NCI-H2227 (cell line): ENCODE measurements around the gene RANBP3.

Source experiments
- DNase-seq: peaks from one replicate; lab custom pipeline; 2025; ENCODE audit not compliant: unreplicated experiment; lab: John Stamatoyannopoulos, UW

The RANBP3 gene

DNA sequence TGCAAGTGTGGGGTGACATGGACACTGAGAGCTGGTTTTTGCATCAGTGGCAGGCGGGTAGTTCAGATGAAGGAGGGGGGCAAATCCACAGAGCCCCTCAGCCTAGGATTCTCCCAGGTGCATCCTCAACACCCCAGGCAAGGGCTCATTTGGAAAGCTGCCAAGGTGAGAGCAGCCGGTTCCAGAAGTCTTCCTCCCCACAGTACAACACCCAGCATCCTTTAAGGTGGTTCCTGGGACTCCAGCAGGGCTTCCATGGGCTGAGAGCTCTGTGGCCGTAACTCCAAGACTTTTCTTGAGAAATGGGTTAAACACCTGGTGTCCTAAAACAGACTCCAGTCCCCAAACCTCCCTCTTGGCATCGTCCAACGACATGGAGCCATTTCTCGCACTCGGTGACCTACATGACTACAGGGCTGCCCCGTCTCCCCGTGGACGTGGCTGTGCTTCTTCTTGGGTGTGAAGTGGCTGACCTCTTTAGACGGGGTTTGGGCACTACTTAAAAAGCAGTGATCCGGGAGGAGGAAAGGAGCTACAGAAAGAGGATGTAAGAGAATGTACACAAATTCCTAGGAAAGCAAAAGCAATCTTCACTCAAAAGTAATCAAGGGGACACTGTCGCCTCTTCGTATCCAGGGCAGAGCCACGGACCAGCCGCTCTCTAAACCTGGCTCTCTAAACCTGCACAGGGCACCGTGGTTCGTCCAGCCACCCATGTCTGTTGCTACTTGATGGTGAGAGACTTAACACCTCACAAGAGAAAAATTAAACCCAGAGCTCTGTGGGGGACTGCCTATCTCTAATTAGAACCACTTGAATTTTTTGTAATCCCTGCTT, 25.5 kb downstream of the RANBP3 start:
- DNase-seq = no peak

- peak; percentile 29 for DNase-seq
These were observed 26.5 kb downstream of the RANBP3 start for GRCh38 chr19:5951338-5951861.

DNA sequence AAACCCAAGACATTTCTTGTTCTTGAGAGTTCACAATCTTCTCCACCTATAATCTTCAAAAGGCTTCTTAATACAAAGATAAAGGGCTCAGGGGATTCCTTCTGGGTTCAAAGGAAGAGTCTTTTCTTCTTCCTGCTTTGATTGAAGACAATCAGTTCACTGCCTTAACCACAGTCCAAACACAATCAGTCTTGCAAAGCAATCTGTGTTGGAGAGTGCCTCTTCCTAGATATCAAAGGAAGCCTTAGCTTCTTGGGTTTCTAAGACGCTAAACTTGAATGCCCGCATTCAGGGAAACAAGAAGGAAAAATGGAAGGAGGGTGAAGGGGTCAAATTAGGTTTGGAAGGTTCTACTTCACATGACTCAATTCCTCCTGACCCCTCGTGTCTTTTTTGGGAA, 27.2 kb downstream of the RANBP3 start:
- no peak for DNase-seq

DNA sequence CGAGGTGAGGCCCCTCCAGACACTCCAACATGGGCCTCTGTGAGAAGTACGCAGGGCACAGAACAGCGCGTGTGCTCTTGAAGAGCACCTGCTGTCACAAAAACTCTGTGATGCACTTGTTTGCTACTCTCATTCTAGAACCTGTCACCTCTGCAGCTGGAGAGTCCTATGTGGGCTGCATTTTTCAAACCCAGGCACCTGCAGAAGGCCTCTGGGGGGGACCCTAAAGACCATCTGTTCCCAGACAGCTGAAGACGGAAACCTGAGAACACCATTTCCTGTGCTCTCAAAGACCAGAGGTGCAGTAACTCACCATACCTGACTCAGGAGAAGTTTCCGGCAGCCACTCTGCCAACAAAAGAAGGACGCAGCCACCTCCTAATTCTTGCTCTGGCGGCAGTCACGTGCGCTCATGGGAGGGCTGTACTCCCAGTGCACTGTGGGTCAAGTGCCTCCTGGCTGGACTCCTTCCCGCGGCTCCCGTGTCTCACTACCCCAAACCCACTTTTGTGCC, 28.1 kb downstream of the RANBP3 start:
- DNase-seq = no peak

DNA sequence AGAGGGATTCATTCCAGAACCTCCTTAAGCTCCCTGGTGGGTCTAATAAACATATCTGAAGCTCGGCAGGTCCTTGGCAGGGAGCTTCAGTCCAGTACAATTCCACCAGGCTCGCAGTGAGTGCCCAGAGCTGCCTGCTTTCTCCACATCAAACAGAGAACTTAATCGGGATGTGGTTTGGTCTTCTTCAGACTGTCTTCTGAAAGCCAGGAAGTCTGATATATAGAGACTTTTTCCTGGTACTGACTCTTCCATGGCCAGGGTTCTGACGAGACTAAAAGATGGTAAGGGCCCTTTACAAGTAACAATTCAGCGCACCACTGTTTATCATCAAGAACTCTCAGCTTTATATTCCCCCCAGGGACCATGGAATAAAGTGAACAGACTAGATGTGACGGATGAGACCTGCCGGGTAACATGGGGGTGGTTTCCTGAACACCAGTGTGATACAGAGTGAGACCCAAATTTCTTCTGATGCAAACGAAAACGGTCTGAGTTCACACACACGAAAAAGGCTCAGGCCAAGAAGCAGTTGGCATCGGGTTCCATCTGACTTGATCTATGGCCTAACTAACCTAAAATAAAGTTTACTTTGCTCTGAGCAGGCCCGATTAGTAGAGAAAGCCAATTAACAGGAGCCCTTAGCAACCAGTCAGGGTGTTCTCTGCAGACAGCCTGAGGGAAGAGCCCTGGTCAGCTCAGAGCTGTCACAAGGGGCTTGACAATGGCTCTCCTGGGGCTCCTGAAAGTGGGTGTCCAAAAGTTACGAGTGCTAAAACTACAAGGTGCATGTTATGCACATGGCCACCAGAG, 29.0 kb downstream of the RANBP3 start:
- no peak for DNase-seq

GRCh38 chr19:5947435-5947834, 30.5 kb downstream of the RANBP3 start:
- DNase-seq = no peak

GRCh38 chr19:5943623-5944022, 34.3 kb downstream of the RANBP3 start:
- no peak for DNase-seq

GRCh38 chr19:5943045-5943444, 34.9 kb downstream of the RANBP3 start:
- DNase-seq = no peak

DNA sequence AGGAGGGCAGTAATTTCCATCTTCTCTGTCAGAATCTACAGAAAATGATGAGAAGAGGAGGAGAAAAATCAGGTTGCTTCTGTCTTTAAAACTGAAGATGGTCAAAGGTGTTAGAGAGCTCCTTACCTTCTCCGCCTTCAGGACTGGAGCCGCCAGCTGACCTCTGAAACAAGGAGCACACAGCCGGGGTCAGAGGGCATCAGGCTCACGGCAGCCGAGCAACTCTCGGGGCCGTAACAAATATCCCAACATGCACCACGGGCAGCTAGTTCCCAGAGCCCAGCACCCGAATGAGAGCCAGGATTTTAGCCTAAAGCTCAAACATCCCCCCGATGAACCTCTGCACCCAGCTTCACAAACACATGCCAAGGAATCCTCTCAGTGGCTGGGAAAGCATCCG, 36.3 kb downstream of the RANBP3 start:
- no peak for DNase-seq

GRCh38 chr19:5940260-5941208, 37.4 kb downstream of the RANBP3 start:
- no peak for DNase-seq

DNA sequence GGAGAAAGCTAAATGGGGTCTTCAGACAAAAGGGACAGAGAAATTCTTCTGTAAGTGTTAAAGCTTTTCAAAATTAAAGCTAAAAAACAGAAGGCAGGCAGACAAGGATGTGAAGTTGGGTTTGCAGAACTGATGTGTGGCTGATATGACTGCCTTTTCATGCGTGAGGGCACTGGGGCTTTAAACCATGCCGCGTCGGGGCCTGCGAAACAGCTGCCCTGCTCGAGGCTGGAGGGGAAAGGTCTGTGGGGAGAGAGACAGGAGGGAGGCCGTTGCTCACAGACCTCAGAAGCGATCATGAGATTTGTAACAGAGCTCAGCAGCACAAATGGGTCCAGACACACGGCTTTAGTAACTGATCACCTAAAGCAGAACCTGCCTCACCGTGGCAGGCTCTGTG, 40.4 kb downstream of the RANBP3 start:
- DNase-seq = no peak

- no peak for DNase-seq
These were observed 41.7 kb downstream of the RANBP3 start for GRCh38 chr19:5936292-5936592.

DNA sequence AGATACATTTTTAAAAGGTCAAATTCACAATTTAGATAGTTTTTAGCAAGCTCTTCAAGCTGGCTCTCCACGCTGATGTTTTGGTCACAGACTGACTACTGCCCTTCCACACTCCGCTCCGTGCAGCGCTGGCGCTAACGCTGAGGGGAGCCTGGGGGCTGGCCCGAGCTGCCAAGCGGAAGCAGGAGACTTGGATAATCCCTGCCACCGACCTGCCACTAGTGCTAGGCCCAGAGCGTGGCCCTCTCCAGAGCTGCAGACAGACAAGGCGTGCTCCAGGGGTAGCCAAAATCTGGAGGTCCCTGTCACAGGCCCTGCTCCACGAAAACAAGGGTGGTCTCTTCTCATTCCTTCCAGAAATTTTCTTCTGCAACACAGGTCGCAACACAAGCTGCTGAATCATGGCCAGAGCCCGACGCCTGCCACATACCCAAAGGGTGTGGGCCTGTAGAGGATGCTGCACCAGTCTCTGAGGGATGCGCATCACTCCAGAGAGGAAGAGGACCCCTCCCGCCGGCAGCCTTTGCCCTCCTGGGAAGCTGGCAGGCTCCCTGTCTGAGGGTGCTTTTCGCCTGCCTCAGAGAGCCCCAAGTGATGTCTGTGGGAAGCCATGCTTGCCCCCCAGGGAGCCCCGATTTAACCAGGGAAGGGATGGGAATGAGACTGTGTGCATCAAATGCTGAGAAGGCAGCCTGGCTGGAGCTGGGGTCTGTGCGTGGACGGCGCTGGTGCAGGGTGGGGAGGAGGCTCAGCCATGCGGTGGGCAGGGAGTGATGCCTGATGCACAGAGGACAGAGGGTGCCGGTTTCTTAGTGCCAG, 42.3 kb downstream of the RANBP3 start:
- DNase-seq = peak; percentile 48

GRCh38 chr19:5934774-5935472, 43.0 kb downstream of the RANBP3 start:
- DNase-seq = peak; percentile 48

GRCh38 chr19:5934069-5934401, 43.9 kb downstream of the RANBP3 start:
- no peak for DNase-seq

- DNase-seq = no peak
These were observed 44.4 kb downstream of the RANBP3 start for GRCh38 chr19:5933391-5934068.

DNA sequence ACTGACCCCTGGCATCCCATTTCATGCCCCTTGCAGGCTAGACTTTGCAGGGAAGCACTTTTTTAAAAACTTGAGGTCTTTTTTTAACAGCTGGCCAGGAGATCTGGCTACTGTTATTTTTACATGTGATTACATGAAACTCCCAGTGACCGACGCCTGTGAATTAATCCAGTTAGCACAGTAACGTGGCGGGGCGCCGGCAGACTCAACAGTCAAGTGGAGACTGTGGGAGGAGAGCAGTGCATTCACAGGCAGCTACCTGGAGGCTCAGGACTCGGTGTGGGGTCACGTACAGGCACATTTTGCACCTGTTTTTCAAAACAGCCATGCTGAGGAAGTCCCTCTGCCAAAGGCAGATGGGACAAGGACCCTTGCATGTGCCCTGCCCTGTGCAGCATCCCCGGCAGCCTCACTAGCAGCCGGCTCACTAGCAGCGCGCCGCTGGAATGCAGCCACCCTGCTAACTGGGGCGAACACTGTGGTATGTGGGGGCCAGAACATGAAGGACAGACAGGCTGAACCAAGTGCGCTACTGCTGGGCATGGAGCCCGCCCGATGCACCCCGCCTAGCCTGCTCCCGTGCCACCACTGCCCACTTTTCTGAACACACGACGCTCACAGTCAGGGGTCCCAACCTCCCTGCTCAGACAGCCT, 45.2 kb downstream of the RANBP3 start:
- no peak for DNase-seq

DNA sequence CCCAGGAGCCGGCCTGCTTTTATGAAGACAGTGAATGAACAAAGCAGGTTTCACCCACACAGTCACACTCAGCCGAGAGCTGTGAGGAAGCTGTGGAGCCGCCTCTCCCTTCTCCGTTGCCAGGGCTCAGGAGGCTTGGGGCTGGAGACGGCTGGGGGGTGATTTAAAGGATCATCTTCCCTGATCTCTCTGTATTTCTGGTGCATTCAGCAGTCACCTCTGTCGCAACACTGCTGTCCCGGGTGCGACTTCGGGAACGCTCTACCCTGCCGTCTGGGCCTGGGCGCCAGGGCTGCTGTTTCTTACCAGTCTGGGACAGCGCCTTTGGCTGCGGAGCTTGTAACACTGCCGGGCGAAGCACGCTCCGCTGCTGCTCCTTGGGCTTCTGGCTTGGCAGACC, 45.8 kb downstream of the RANBP3 start:
- no peak for DNase-seq
